H9 (cell line): Measurements from ENCODE around the gene AIPL1. TPM values are rescaled to one million over a fixed set of nuclear protein-coding genes. Genes with fewer than 3 reads are reported as not detected.

Experiments used
- DNase-seq: peaks from one replicate; pipeline ENCODE4 v3.0.0-alpha.2; 2017
- H2AFZ ChIP-seq: one replicate; pipeline ENCODE4 v1.6.1; 2013; ENCODE audit warnings: mild to moderate bottlenecking, low read length, control low read depth, moderate library complexity
- H2AK5ac ChIP-seq: 2 replicates; pipeline ENCODE4 v1.6.1; 2013; ENCODE audit warnings: low read length, control low read depth, mixed read lengths; ENCODE audit not compliant: insufficient read length
- H2BK120ac ChIP-seq: one replicate; pipeline ENCODE4 v1.6.1; 2013; ENCODE audit warnings: low read depth, mild to moderate bottlenecking, low read length, control low read depth, inconsistent platforms; ENCODE audit not compliant: poor library complexity, severe bottlenecking
- H2BK12ac ChIP-seq: 2 replicates; pipeline ENCODE4 v1.6.1; 2013; ENCODE audit warnings: low read length, control low read depth, mixed read lengths, low read depth; ENCODE audit not compliant: insufficient read length
- H2BK15ac ChIP-seq: 2 replicates; pipeline ENCODE4 v1.6.1; 2013; ENCODE audit warnings: low read depth, low read length, control low read depth
- H2BK20ac ChIP-seq: one replicate; pipeline ENCODE4 v1.6.1; 2013; ENCODE audit warnings: low read depth, mild to moderate bottlenecking, low read length, control low read depth, inconsistent platforms; ENCODE audit not compliant: poor library complexity, severe bottlenecking
- H2BK5ac ChIP-seq: 2 replicates; pipeline ENCODE4 v1.6.1; 2013; ENCODE audit warnings: low read length, control low read depth, mixed read lengths; ENCODE audit not compliant: insufficient read length
- H3K14ac ChIP-seq: 2 replicates; pipeline ENCODE4 v1.6.1; 2013; ENCODE audit warnings: low read length, control low read depth; ENCODE audit not compliant: insufficient read depth
- H3K18ac ChIP-seq: 2 replicates; pipeline ENCODE4 v1.6.1; 2013; ENCODE audit warnings: low read depth, mild to moderate bottlenecking, mixed read lengths, low read length, control low read depth; ENCODE audit not compliant: insufficient read length
- H3K23ac ChIP-seq: 2 replicates; pipeline ENCODE4 v1.6.1; 2013; ENCODE audit warnings: low read length, control low read depth, mixed read lengths, low read depth; ENCODE audit not compliant: insufficient read length
- H3K23me2 ChIP-seq: 2 replicates; pipeline ENCODE4 v1.6.1; 2013; ENCODE audit warnings: low read depth, mild to moderate bottlenecking, mixed read lengths, low read length, control low read depth; ENCODE audit not compliant: insufficient read length, poor library complexity, severe bottlenecking
- H3K27ac ChIP-seq: 2 replicates; pipeline ENCODE4 v1.5.1; 2013; ENCODE audit warnings: low read length, control low read depth, mixed read lengths, low read depth; ENCODE audit not compliant: insufficient read length
- H3K27me3 ChIP-seq: 2 replicates; pipeline ENCODE4 v1.6.1; 2013; ENCODE audit warnings: low read length, control low read depth, inconsistent platforms; ENCODE audit not compliant: insufficient read depth
- H3K4ac ChIP-seq: 2 replicates; pipeline ENCODE4 v1.6.1; 2013; ENCODE audit warnings: low read depth, mild to moderate bottlenecking, control low read depth, inconsistent platforms, low read length, moderate library complexity
- H3K4me1 ChIP-seq: 2 replicates; pipeline ENCODE4 v1.6.1; 2013; ENCODE audit warnings: low read length, control low read depth, inconsistent platforms; ENCODE audit not compliant: insufficient read depth
- H3K4me2 ChIP-seq: 2 replicates; pipeline ENCODE4 v1.6.1; 2013; ENCODE audit warnings: low read length, control low read depth, mixed read lengths; ENCODE audit not compliant: insufficient read length, insufficient read depth
- H3K56ac ChIP-seq: 2 replicates; pipeline ENCODE4 v1.6.1; 2013; ENCODE audit warnings: low read depth, mild to moderate bottlenecking, mixed read lengths, low read length, control low read depth; ENCODE audit not compliant: insufficient read length
- H3K79me1 ChIP-seq: 2 replicates; pipeline ENCODE4 v1.6.1; 2013; ENCODE audit warnings: low read depth, mild to moderate bottlenecking, moderate library complexity, low read length, control low read depth, inconsistent platforms; ENCODE audit not compliant: insufficient read depth, poor library complexity, severe bottlenecking
- H3K79me2 ChIP-seq: 2 replicates; pipeline ENCODE4 v1.6.1; 2013; ENCODE audit warnings: low read length, control low read depth, inconsistent platforms; ENCODE audit not compliant: insufficient read depth
- H3K9ac ChIP-seq: 2 replicates; pipeline ENCODE4 v1.6.1; 2013; ENCODE audit warnings: low read length, control low read depth, mixed read lengths; ENCODE audit not compliant: insufficient read length; ENCODE audit errors: extremely low read depth
- H3K9me3 ChIP-seq: one replicate; pipeline ENCODE4 v1.6.1; 2013; ENCODE audit warnings: low read depth, low read length, inconsistent platforms; ENCODE audit not compliant: control insufficient read depth
- H3T11ph ChIP-seq: one replicate; pipeline ENCODE4 v1.6.1; 2013; ENCODE audit warnings: mild to moderate bottlenecking, low read length, control low read depth, inconsistent platforms
- H4K20me1 ChIP-seq: one replicate; pipeline ENCODE4 v1.6.1; 2013; ENCODE audit not compliant: control insufficient read depth, insufficient read length, insufficient read depth
- H4K5ac ChIP-seq: 2 replicates; pipeline ENCODE4 v1.6.1; 2013; ENCODE audit warnings: low read depth, mild to moderate bottlenecking, mixed read lengths, low read length, control low read depth; ENCODE audit not compliant: insufficient read length
- H4K8ac ChIP-seq: replicated peaks from 2 replicates; pipeline ENCODE4 v1.6.1; 2013; ENCODE audit warnings: low read length, control low read depth, mixed read lengths, low read depth; ENCODE audit not compliant: insufficient read length
- H4K91ac ChIP-seq: 2 replicates; pipeline ENCODE4 v1.6.1; 2013; ENCODE audit warnings: low read depth, mild to moderate bottlenecking, moderate library complexity, mixed read lengths, low read length, control low read depth; ENCODE audit not compliant: insufficient read length
- H3K27ac Mint-ChIP-seq, 3 experiments: 2 replicates in 2 of 3; 3 replicates in 1 of 3; pipeline ENCODE4 v1.8.0; 2020 to 2021; ENCODE audit warnings: mixed read lengths in 3 of 3, mild to moderate bottlenecking in 1 of 3, moderate library complexity in 1 of 3
- H3K27me3 Mint-ChIP-seq: 2 replicates; pipeline ENCODE4 v1.8.0; 2021; ENCODE audit warnings: low read depth, mild to moderate bottlenecking, moderate library complexity, mixed read lengths
- H3K36me3 Mint-ChIP-seq, 3 experiments: 2 replicates in 2 of 3; 3 replicates in 1 of 3; pipeline ENCODE4 v1.8.0; 2020 to 2021; ENCODE audit warnings: low read depth in 3 of 3, mixed read lengths in 3 of 3; ENCODE audit not compliant: insufficient read depth in 1 of 3
- H3K4me1 Mint-ChIP-seq, 2 experiments: 2 replicates each; pipeline ENCODE4 v1.8.0; 2020; ENCODE audit warnings: mixed read lengths in 2 of 2
- H3K4me3 Mint-ChIP-seq, 2 experiments: 2 replicates in 1 of 2; 3 replicates in 1 of 2; pipeline ENCODE4 v1.8.0; 2020 to 2021; ENCODE audit warnings: mild to moderate bottlenecking in 2 of 2, mixed read lengths in 2 of 2, moderate library complexity in 1 of 2
- H3K9me3 Mint-ChIP-seq, 2 experiments: 2 replicates in 1 of 2; 3 replicates in 1 of 2; pipeline ENCODE4 v1.8.0; 2020; ENCODE audit warnings: mild to moderate bottlenecking in 2 of 2, mixed read lengths in 2 of 2, moderate library complexity in 1 of 2
- CTCF ChIP-seq: fragments of 200-600 bp; sonication (generic); conservative IDR thresholded peaks from 3 replicates; pipeline ENCODE4 v1.8.0; 2021; ENCODE audit warnings: antibody characterized with exemption, mild to moderate bottlenecking
- WGBS: extraction: QIAGEN DNeasy Blood & Tissue Kit; methylation state at CpG from one replicate; pipeline ENCODE4 v1.1.7; 2013; ENCODE audit warnings: missing lambda C conversion rate, low lambda C conversion rate, mixed read lengths; ENCODE audit not compliant: insufficient read length; ENCODE audit errors: extremely low coverage; 5-methylcytosine and 5-hydroxymethylcytosine counted together
- total RNA-seq: library from RNA; stranded (reverse); gene quantifications from 2 replicates; pipeline ENCODE4 v1.2.1, GENCODE V29; 2021

The AIPL1 gene
- total RNA-seq, 1 experiment from 2014 or later: 0.57 TPM

GRCh38 chr17:6387442-6387841 is 47.5 kb downstream of the AIPL1 start:
- Histone ChIP-seq H3K23me2 (no peaks in the 10 kb centered on the region), H3K79me1 (no peaks in the 10 kb centered on the region), H2BK12ac (no peak overlapping the region), H3K27me3 (no peaks in the 10 kb centered on the region), H4K20me1 (no peaks in the 10 kb centered on the region), H3K4me1 (no peaks in the 10 kb centered on the region), H3K4me2 (no peak overlapping the region), H3K18ac (no peak overlapping the region), H4K8ac (no peak overlapping the region), H2AFZ (no peak overlapping the region), H3K56ac (no peak overlapping the region), H4K5ac (no peak overlapping the region), H3K9me3 (no peaks in the 10 kb centered on the region), H3K23ac (no peak overlapping the region), H2BK5ac (no peak overlapping the region), H2BK15ac (no peak overlapping the region), H2BK120ac (no peak overlapping the region), H3K27ac (no peak overlapping the region), H3K79me2 (no peaks in the 10 kb centered on the region), H3K9ac (no peak overlapping the region), H2BK20ac (no peak overlapping the region), H2AK5ac (no peak overlapping the region), H4K91ac (no peak overlapping the region), H3T11ph (no peak overlapping the region), H3K4ac (no peak overlapping the region), H3K14ac (no peak overlapping the region)
- TF ChIP-seq CTCF: no peak
- Mint-ChIP-seq H3K27ac (no peak overlapping the region), H3K9me3 (no peaks in the 10 kb centered on the region), H3K27me3 (no peaks in the 10 kb centered on the region; the same call in 1 of the 2 replicates), H3K4me3 (no peak overlapping the region), H3K4me1 (no peaks in the 10 kb centered on the region), H3K36me3 (no peaks in the 10 kb centered on the region)
- no CpG with 5 or more reads among the region's 4 CpGs for WGBS
- DNase-seq: no peak
